KBM-7 (cell line): ENCODE measurements around the gene ZC2HC1C.
"Not testable (repeated sequence)": the region's sequence is repeated elsewhere in the genome, so short reads cannot be mapped to it uniquely, and the experiment has no call there.

Experiments used
- DNase-seq: peaks from one replicate; pipeline ENCODE4 v3.0.0-alpha.2; 2015
- in situ Hi-C: fragments of 300-500 bp; cut with MboI; formaldehyde crosslinking; loops from 2 replicates; pipeline ENCODE4 v1.14.3; 2020; ENCODE audit warnings: low sequenced_read_pairs, low pct_unique_long_range_greater_than_20kb, mixed read lengths

The ZC2HC1C gene

DNA sequence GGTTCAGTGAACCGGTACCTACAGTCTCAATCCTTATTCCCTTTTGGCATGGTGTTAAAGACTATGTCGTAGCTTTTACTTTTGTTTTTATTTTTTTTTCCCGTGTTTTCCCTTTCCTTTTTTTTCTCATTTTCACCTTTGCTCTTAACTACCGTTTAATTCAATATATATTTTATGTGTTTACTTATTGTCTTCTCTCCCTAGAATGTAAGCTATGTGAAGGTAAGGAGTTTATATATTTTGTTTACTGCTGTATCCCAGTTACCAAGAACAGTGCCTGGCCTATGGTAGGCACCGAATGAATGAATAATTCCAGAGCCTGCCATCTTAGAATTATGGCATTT, 17.9 kb upstream of the ZC2HC1C start:
- no peak for DNase-seq
- in situ Hi-C loops, result no loop called here

DNA sequence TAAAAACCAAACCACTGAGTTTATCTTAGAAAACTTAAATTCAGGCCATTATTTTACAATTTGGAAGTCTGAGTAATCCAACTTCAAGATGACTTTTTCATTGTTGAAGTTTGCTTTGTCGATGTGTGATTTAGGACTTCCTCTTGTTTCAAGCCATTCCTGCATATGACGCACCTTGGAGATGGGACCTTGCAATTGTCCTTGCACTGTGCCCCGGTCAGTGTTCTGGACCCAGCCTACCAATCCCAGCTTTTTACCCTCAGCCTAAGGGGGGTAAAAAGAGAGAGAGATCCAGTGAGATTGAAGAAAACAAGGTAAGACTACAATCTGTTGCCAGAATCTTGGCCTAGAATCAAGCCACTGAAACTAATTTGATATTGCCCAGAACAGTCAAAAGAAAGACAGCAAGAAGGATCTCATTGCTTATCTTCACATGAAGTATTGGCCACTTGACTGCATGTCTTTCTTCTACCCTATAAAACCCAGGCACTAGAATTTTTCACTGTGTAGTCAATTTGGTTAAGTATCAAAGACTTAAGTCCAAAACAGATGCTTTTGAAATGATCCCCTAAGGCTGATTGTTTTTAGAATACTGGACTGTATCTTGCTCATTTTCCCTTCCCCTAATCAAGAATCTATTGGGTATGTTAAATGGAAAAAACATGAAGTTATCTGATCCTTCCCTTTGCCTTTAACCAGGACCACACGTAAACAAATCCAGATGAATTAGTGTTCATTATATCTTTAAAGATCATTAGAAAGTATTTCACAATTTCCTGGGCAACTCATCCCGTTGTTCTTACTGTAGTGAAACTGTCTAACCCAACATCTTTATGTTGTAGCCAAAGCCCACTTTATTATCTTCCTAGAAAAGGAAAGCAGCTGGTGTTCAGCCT, 15.8 kb upstream of the ZC2HC1C start:
- DNase-seq, result no peak

DNA sequence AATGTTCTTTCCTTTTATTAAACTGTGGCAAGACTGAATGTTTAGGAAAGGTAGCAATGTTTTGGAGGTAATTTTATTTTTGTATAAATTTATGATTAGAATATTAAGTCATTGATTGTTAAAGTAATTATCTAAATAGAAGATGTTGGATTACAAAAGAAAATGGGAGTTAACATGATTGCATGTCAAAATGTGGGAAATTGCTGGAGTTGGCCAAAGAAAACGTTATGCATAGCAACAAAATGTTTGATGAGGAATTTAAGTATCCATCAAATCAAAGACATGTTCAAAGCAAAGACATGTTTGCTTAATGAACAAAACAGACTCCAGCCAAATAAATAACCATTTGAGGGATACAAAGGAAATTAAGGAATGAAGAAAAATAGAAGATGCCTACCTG, 15.0 kb upstream of the ZC2HC1C start:
- in situ Hi-C loops, result no loop called here
- no peak for DNase-seq

More for the DNA sequence above, 15.8 kb upstream of the ZC2HC1C start:
- in situ Hi-C loops, result no loop called here

DNA sequence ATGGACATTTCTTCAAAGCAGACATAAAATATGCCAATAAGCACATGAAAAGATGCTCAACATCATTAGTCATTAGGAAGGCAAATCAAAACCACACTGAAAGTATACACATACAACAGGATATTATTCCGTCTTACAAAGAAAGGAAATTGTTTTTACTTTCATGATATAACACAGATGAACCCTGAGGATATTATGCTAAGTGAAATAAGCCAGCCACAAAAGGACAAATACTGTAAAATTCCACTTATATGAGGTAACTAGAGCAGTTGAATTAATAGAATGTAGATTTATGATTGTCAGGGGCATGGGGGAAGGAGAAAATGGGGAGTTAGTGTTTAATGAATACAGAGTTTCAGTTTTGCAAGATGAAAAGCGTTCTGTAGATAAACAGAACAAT, 9.8 kb upstream of the ZC2HC1C start:
- in situ Hi-C loops, result no loop called here
- no peak for DNase-seq

DNA sequence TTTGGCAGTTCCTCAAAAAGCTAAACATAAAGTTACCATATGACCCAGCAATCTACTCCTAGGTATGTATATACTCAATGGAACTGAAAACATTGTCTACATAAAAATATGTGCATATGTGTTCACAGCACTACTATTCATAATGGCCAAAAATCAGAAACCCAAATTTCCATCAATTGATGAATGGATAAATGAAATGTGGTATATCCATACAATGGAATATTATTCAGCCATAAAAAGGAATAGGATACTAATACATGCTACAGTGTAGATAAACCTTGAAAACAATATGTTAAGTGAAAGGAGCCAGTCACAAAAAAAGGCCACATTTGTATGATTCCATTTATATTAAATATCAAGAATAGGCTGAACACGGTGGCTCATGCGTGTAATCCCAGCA, 9.0 kb upstream of the ZC2HC1C start:
- in situ Hi-C loops, result no loop called here
- no peak for DNase-seq

DNA sequence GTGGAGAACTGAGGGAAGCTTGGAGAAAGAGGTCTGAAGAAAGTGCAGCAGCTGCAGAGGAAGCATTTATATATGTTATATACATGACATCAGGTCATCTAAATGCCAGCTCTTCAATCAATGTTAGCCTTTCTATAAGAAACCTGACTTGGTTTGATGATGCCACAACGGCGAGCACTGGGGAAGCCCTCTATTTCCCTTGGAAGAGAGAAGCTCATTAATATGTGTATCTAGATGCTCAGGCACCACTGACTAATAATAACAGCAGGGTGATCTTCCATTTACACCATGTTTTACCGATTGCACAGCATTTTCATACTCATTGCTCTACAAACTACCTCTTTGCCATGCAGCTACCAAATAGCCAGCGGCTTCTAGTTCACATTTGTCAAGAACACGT, 6.4 kb upstream of the ZC2HC1C start:
- in situ Hi-C loops, result no loop called here
- no peak for DNase-seq

DNA sequence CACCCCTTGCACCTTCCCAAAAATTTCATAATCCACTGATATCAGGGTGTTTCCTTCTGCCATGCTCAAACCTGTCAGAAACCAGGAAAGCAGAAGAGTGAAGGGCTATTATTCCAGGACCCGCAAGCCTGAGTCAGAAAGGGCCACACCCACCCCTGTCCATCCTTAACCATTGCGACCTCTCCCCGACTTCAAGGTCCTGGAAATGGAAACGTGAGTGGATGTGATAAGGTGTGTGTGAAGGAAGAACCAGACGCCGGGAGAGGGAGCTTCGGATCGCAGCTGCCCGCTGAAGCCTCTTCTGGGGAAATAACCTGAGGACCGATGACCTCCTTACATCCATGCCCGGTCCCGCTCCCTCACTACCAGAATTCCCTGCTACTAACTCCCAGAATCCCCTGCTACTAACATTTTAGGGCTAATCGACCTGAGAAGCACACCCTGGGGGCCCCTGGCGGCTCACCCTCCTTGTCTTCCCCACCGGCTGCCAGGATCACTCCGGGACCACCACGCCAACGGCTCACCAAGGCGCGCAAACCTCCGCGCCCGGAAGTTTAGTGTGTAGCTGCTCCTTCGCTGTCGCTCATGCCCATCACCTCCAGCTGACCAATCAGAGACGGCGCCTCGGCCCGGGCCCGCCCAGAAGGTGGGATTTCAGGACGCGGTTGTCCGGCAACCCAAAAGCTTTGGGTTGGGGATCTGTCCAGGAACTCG, 5.8 kb upstream of the ZC2HC1C start, which contains the start of gene ACYP1:
Gene ACYP1, minus strand, starts transcription at position 534 of the 714 bp plus-strand sequence. Its CDS starts 471 bp downstream, at position 63.
- peak; percentile 94 for DNase-seq
- in situ Hi-C loops, result no loop called here

DNA sequence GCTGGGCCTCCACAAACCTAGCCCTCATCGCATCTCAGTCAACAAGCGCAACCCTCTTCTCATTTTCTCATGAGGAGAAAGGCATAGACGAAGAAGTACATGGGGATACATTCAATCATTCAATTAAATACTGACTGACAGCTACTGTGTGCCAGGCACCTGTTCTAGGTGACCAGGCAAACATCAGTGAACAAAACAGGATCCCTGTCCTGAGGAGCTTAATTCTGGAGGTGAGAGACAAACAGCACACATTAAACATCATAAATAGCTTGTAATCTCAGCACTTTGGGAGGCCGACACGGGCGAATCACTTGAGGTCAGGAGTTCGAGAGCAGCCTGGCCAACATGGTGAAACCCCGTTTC, 5.3 kb upstream of the ZC2HC1C start:
- no peak for DNase-seq
- in situ Hi-C loops, result no loop called here

DNA sequence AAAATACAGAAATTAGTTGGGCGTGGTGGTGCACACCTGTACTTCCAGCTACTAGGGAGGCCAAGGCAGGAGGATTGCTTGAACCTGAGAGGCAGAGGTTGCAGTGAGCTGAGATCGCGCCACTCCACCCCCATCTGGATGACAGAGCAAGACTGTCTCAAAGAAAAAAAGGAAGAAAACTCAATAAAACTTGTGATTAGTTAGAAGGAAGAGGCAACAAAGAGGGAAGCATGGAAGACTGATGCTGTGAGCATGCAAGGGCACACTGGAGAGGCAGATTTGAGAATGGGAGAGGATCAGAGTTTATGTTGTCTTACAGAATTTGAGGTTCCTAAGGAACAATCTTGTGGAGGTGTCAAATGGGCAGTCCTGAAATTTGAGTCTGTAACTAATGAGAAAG, 2.8 kb upstream of the ZC2HC1C start:
- in situ Hi-C loops, result no loop called here
- no peak for DNase-seq

DNA sequence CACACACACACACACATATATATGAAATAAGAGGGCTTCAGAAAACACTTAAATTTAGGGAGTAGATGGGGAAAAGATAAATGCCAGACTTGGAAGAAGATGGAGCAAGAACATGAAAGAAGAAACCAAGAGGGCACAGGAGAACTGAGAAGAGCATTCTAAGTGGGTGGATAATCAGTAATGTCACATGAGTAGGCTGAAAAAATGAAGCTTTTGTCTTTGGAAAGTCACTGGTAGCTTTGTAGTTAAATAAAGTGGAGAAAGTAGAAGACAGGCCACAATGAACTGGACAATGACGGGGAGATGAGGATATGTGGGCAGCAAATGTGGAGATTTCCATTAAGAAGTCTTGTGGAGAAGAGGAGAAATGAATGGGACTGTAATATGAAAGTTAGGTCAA, 2.2 kb upstream of the ZC2HC1C start:
- in situ Hi-C loops, result no loop called here
- no peak for DNase-seq

DNA sequence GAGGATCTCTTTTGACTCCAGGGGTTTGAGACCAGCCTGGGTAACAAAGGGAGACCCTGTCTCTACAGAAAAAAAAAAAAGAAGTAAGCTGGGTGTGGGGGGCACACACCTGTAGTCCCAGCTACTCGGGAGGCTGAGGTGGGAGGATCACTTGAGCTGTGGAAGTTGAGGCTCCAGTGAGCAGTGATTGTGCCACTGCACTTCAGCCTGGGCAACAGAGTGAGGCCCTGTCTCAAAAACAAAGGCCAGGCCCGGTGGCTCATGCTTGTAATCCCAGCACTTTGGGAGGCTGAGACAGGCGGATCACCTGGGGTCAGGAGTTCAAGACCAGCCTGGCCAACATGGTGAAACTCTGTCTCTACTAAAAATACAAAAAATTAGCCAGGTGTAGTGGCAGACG, 1.7 kb upstream of the ZC2HC1C start:
- in situ Hi-C loops, DNase-seq: not testable (repeated sequence)

DNA sequence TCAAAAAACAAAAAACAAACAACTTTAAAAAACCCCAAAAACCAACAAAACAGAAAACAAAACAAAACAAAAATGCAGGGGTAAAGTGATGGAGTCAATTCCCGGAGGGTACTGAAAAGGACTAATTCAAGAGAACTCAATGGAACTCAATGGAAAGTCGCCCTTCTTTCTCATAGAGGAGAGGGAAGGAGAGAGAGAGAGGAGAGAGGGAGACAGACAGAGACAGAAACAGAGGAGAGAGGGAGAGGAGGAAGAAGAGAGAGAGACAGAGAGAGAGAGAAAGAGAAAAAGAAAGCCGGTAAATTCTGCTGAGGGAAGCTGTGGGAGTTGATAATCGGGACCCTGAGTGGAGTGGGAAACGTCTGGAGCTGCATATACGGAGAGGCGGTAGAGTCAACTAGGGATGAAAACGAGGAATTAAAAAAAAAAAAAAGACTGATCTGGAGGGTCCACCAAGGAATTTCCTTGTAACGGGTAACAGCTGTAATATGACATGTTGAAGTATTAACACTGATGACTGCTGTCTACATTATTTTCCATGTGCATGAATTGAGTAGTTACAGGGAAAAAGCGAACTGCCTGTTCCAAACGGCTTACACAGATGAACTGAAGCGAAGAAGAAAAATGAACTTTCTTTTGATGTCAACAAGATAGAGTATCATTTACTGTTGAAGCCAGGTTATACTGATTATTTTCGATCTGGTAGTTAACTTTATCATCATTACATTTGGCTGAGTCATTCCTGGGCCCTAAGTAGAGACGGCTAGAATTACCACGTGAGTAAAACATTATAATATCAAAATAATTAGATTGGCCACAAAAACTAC, 934 bp upstream of the ZC2HC1C start:
- in situ Hi-C loops, result no loop called here
- no peak for DNase-seq

DNA sequence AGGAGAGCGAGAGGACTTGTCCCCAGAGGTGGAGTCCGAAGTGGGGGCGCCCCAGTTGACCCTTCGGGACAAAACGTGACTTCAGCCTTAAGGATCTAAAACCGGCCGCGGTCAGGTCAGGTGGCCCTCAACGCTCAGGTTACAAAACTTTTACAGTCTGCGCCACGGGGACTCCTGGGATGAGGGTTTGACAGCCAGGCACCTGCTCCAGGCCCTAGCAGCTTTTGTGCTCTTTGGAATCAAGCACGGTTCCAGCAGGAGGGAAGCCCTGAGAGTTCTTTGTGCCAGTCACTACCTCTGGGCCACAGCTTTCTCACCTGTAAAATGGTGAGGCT, 337 bp downstream of the ZC2HC1C start:
- in situ Hi-C loops, result no loop called here
- no peak for DNase-seq

DNA sequence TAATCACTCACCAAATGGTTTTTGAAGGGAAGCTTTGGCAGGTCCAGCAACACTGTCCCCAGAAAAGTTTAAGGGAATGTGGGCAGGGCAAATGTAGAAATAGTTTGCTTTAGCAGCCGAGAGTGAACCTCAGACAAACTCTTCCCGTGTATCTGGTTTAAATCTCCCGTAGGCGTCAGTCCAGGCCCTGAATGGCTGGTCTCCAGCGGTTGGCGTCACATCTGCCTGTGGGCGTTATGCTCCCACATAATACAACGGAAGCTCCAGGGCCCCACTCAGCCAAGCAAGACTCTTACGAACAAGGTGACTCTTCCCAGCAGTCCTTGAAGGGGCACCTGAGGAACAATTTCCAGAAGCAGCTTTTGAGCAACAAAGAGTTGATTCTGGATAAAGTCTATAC, 942 bp downstream of the ZC2HC1C start:
- no peak for DNase-seq
- in situ Hi-C loops, result no loop called here

DNA sequence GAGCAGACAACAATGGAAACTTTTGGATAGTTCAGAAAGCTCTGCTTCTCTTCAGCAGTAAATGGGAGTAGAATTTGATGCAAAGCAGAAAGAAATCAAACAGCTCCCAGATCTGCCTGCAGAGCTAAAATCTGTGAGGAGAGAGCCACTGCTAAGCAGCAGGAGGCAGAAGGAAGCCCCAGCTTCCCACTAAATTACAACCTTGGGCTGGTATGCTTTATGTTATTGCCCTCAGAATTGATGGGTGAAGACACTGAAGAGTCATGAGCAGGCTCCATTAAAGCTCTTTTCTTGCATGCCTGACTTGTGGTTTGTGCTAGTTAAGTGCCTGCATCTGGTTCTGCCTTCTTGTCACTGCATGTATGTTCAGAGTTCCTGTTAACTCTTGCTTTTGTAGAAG, 8.4 kb downstream of the ZC2HC1C start:
- DNase-seq, result no peak
- in situ Hi-C loops, result loop anchor here (25.0 kb wide), 2 partner anchors 165 to 465 kb away; partner anchors contain the start of genes LTBP2 and RPS6KL1

DNA sequence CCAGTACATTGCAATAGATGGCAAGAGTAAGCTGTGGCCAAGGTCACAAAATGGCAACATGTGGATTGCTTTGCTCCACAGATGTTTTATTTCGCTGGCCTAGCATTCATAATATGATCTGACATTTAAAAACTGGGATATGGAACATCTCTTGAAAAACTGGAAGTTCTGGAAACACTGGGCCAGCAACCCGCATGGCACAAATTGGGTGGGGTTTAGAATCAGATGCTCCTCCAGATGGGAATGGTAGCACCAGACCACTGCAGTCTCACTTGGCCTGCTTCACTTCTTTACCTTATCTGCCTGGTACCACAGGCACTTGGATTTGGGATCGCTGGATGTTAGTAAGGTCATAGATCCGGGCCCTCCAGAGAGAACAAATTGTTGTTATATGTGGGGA, 10.1 kb downstream of the ZC2HC1C start:
- in situ Hi-C loops, result loop anchor here (25.0 kb wide), 2 partner anchors 167 to 467 kb away; partner anchors contain the start of genes LTBP2 and RPS6KL1
- no peak for DNase-seq

DNA sequence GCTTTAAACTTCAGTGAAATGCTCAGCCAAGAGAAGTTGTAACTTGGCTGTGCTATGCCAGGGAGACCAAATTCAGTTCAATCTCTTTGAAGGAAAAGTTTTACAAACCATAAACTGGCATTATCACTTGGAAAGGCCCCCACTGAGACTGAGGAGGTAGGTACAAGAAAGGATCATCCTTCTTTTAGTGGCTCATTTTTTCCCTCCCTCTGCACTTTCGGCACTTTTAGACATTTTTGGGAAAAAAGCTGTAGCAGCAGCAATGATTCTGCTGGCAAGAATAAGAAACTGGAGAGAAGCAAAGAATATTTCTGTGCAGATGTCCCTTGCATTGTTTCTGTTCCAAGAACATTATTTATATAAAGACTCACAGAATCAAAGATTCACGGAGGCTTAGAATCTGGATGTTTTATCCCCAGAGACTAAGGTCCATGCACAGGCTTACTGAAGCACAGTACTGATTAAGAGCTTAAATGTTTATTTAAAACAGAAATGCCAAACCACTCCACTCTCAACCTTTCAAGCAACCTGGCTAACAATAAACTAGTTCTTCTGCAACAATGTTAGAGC, 12.3 kb downstream of the ZC2HC1C start:
- in situ Hi-C loops, result loop anchor here (25.0 kb wide), 2 partner anchors 169 to 469 kb away; partner anchors contain the start of genes LTBP2 and RPS6KL1
- DNase-seq, result no peak

DNA sequence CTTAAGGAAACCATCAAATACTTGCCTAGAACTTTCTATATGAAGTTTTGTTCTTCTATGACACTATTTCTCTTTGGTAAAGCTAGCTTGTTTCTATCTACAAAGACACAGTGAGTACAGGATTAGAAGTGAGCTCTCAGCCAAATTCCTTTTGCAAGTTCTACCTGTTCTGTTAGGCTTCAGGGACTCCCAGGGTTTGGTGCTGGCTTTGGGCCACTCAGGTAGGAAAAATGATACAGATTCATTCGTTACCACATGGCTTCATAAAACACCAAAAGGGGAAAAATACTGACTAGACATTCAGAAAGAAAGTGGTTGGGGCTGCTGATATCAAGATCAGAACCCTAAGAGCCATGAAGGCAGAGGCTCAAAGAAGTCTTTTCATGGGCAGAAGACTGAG, 13.8 kb downstream of the ZC2HC1C start:
- DNase-seq, result no peak

DNA sequence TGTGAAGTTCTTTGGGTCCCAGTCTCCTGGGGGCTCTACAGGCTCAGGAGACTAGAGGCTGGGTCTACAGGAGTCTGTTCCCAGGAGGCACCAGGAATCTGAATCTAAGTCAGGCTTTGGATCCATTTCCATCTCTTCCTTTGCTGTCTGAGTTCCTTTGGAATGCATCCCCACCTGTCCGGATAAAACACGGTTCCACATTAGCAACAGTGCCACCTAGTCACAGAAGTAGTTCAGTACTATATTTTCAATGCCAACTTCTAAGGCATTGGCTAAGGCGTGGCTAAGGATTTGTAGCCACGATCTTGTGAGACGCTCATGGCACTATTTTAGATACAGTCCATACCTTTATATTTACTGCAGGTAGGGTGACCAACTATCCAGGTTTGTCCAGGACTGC, 15.1 kb downstream of the ZC2HC1C start:
- in situ Hi-C loops, result loop anchor here (25.0 kb wide), 2 partner anchors 172 to 472 kb away; partner anchors contain the start of genes LTBP2 and RPS6KL1
- no peak for DNase-seq

More for the DNA sequence above, 13.8 kb downstream of the ZC2HC1C start:
- in situ Hi-C loops, result loop anchor here (25.0 kb wide), 2 partner anchors 171 to 471 kb away; partner anchors contain the start of genes LTBP2 and RPS6KL1
